ENCODE measurements around the gene IL32. TPM values are rescaled to one million over a fixed set of nuclear protein-coding genes. Genes with fewer than 3 reads are reported as not detected.
A peak's percentile ranks its signal among the peaks of the same experiment; 100 is the strongest.

The IL32 gene
- total RNA-seq, 1 donor from 2014 or later = 773 TPM

DNA sequence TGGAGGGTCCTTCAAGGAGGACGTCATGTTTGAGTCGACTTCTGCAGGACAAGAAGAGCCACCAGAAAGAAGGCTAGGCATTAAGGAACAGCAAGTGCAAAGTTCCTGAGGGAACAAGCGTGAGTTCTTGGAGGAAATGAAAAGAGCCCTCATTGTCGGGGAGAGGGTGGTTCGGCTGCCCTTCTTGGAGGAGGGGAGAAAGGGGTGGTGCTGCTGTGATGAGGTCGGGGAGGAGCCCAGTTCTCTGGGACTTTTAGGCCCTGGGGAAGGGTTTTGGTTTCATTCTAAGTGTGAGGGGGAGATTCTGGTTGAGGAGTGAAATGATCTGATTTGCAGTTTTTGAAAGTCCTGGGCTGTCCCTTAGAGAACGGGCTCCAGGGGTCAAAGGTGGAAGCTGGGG lies 32.8 kb upstream of the IL32 start:
- H3K27ac Mint-ChIP-seq = no peak overlapping the region
- no peak overlapping the region for H3K4me3 Mint-ChIP-seq (ENCODE audit: low read depth)
- H3K9me3 Mint-ChIP-seq = no peaks in the 10 kb centered on the region
- DNase-seq (ENCODE audit: low spot score) = no peak
- H3K27me3 Mint-ChIP-seq (ENCODE audit: low read depth) = peaks cover 48% of the 10 kb centered on the region
- intact Hi-C loops (cut with micrococcal nuclease) = loop anchor here (5.0 kb wide), 1 partner anchor 135 kb away; no protein-coding TSS in a partner anchor
- H3K4me1 Mint-ChIP-seq (ENCODE audit: low read depth) = peaks cover 21% of the 10 kb centered on the region
- peaks cover 2% of the 10 kb centered on the region for H3K36me3 Mint-ChIP-seq (ENCODE audit: low read depth)

DNA sequence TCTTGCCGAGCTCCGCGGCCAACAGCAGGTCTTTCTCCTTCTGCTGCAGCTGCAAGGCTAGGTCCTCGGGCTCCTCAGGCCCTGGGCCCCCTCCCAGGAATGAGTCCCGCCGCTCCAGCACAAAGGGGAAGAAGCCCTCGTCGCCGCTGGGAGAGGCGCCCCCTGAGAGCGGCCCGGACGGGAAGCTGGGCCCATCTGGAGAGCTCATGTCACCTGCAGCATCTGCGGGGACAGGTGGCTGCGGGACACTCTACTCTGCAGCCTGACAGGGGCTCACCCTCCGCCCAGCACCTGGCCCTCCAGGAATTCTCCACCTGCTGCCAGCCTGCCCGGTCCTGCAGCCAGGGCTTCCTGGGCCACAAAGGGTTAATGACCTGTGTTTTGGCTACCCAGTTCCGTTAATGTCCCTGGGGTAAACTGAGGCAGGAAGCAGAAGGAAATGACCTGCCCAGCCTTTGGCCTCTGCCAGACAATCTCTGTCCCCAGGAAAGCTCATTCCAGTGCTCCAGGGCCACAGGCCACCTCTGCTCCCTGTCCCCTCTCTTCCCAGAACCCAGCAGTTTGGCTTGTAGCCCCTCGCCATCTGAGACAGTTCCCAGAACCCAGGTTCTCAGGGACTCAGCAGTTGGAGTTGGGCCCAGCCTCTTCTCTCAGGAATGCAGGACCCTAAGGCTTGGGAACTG lies 30.0 kb upstream of the IL32 start:
- no peaks in the 10 kb centered on the region for H3K36me3 Mint-ChIP-seq (ENCODE audit: low read depth)
- peaks cover 65% of the 10 kb centered on the region for H3K27me3 Mint-ChIP-seq (ENCODE audit: low read depth)
- no peaks in the 10 kb centered on the region for H3K9me3 Mint-ChIP-seq
- intact Hi-C loops (cut with micrococcal nuclease) = no loop called here
- H3K27ac Mint-ChIP-seq = no peak overlapping the region
- DNase-seq (ENCODE audit: low spot score) = no peak
- H3K4me3 Mint-ChIP-seq (ENCODE audit: low read depth) = no peak overlapping the region
- peaks cover 5% of the 10 kb centered on the region for H3K4me1 Mint-ChIP-seq (ENCODE audit: low read depth)

DNA sequence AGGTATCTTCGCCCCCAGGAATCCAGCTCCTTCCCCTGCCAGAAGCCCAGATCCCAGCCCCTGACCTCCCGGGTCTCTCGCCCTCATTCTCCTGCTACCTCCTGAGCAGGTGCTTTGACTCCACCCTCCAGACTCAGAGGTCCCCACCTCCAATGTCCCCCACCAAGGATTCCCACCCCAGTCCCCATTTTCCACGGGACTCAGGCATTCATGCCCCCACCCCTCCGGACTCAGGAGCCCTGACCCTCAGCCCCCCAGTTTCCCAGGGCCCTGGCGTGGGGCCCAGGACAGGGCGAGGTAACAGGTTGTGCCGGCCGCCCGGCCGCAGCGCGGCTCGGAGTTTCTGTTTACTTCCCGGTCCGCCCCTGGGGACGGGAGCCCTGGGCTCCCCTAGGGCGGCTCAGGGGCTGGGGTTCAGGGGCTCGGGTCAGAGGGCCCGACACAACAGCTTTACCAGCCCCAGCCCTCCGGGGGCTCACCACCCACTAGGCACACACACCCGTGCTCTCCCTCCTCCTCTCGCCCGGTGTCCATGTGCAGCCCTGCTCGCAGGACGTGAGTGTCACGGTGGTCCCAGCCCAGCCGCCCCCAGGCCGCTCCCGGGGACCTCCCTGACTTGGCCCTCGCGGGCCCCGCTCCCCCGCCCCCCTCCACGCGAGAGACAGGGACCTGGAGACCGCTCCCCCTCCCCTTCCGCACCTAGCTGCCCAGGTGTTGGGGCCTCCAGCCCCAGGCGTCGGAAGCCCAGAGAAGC lies 29.3 kb upstream of the IL32 start:
- no peak overlapping the region for H3K4me3 Mint-ChIP-seq (ENCODE audit: low read depth)

DNA sequence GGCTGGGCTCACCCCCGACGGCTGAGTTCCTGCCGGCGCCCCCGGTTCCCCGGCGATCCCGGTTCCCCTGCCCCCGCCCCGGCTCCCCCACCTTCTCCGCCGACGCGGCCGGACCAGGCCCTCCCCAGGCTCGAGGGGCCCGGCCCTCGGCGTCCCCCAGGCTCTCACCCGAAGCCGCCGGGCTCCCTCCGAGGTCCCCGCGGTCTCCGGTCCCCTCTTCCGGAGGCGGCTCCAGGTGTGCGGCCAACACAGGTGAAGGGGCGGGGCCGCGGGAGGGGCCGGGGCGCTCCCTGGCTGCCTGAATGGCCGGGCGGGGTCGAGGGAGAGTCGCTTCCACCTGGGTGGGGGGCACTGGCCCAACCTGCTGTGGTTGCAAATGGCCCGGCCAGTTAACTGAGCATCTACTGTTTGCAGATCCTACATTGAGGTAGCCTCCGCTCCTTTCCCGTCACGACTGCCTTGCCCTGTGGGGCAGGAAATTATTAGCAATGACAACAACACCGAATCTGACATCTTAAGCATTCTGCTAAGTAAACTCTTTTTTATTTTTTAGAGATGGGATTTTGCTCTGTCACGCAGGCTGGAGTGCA lies 28.6 kb upstream of the IL32 start, which contains the start of gene BICDL2:
Gene BICDL2 (minus strand): TSS at position 219 of the 590 bp plus-strand sequence. CDS start 1,448 bp downstream, outside the sequence.
- Mint-ChIP-seq H3K36me3 (ENCODE audit: low read depth) (no peaks in the 10 kb centered on the region), H3K9me3 (no peaks in the 10 kb centered on the region), H3K27me3 (ENCODE audit: low read depth) (peaks cover 68% of the 10 kb centered on the region), H3K4me3 (ENCODE audit: low read depth) (no peak within 1 kb of the TSS), H3K4me1 (ENCODE audit: low read depth) (peaks cover 5% of the 10 kb centered on the region), H3K27ac (no peak within 1 kb of the TSS)
- intact Hi-C loops (cut with micrococcal nuclease) = no loop called here
- DNase-seq (ENCODE audit: low spot score) = no peak

More for the DNA sequence above, 29.3 kb upstream of the IL32 start:
- Mint-ChIP-seq H3K9me3 (no peaks in the 10 kb centered on the region), H3K27me3 (ENCODE audit: low read depth) (peaks cover 68% of the 10 kb centered on the region), H3K27ac (no peak overlapping the region), H3K36me3 (ENCODE audit: low read depth) (no peaks in the 10 kb centered on the region), H3K4me1 (ENCODE audit: low read depth) (peaks cover 5% of the 10 kb centered on the region)
- DNase-seq (ENCODE audit: low spot score) = no peak
- intact Hi-C loops (cut with micrococcal nuclease) = no loop called here

DNA sequence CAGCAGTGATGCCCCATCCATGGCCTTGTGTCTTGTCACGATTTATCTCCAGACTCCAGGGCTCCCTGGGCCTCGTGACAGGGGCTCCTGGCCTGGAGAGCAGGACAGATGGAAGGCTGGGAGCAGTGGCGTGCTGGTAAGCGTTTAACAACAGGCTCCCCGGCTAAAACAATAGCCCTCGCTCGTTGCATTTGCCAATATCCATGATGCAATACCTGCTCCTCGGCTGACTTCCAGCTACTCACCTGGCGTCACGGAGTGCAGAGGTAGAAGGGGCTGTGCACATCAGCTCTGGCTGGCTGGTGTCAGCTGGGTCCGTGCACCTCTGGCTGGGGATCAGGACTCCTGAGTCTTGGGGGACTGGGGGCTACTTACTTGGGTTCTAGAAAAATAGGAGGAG lies 27.2 kb upstream of the IL32 start:
- intact Hi-C loops (cut with micrococcal nuclease) = no loop called here
- H3K4me1 Mint-ChIP-seq (ENCODE audit: low read depth) = peaks cover 2% of the 10 kb centered on the region
- H3K27ac Mint-ChIP-seq = no peak overlapping the region
- no peaks in the 10 kb centered on the region for H3K36me3 Mint-ChIP-seq (ENCODE audit: low read depth)
- peaks cover 59% of the 10 kb centered on the region for H3K27me3 Mint-ChIP-seq (ENCODE audit: low read depth)
- no peak overlapping the region for H3K4me3 Mint-ChIP-seq (ENCODE audit: low read depth)
- DNase-seq (ENCODE audit: low spot score) = no peak
- H3K9me3 Mint-ChIP-seq = no peaks in the 10 kb centered on the region

DNA sequence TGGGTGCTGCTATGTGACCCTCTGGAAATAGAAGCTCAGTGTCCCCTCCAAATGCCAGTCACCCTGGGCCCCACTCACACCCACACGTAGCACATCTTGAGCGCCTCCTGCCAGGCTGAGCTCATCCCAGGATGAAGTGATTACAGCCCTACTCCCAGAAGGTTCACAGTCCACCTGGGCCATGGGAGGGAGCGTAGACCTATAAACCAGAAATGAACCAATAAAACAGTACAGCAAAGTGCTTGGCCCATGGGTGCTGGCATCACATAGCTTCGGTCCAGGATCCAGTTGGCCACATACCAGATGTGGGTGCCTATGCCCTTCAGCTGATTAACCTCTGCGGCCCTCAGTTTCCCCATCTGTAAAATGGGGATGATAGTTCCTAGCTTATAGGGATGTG lies 26.5 kb upstream of the IL32 start:
- no peaks in the 10 kb centered on the region for H3K9me3 Mint-ChIP-seq

DNA sequence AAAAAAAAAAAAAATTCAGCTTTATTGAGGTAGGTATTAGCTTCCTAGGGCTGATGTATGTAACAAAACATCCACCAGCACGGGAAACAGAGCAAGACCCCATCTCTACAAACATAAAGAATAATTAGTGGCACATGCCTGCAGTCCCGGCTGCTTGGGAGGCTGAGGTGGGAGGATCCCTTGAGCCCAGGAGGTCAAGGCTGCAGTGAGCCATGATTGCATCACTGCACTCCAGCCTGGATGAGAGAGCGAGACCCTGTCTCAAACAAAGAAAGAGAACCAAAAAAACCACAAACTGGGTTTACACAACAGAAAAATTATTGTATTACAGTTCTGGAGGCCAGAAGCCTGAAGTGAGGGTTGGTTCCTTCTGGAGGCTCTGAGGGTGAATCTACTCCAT lies 23.1 kb upstream of the IL32 start:
- H3K4me1 Mint-ChIP-seq (ENCODE audit: low read depth) = peaks cover 7% of the 10 kb centered on the region
- H3K27me3 Mint-ChIP-seq (ENCODE audit: low read depth) = peaks cover 48% of the 10 kb centered on the region
- H3K9me3 Mint-ChIP-seq = no peaks in the 10 kb centered on the region
- DNase-seq (ENCODE audit: low spot score) = no peak
- peaks cover 3% of the 10 kb centered on the region for H3K36me3 Mint-ChIP-seq (ENCODE audit: low read depth)
- intact Hi-C loops (cut with micrococcal nuclease) = no loop called here
- H3K27ac Mint-ChIP-seq = no peak overlapping the region
- no peak overlapping the region for H3K4me3 Mint-ChIP-seq (ENCODE audit: low read depth)

More for the DNA sequence above, 26.5 kb upstream of the IL32 start:
- no peak for DNase-seq (ENCODE audit: low spot score)
- Mint-ChIP-seq H3K27me3 (ENCODE audit: low read depth) (peaks cover 57% of the 10 kb centered on the region), H3K36me3 (ENCODE audit: low read depth) (no peaks in the 10 kb centered on the region), H3K27ac (no peak overlapping the region), H3K4me1 (ENCODE audit: low read depth) (peaks cover under 1% of the 10 kb centered on the region), H3K4me3 (ENCODE audit: low read depth) (no peak overlapping the region)
- intact Hi-C loops (cut with micrococcal nuclease) = no loop called here

DNA sequence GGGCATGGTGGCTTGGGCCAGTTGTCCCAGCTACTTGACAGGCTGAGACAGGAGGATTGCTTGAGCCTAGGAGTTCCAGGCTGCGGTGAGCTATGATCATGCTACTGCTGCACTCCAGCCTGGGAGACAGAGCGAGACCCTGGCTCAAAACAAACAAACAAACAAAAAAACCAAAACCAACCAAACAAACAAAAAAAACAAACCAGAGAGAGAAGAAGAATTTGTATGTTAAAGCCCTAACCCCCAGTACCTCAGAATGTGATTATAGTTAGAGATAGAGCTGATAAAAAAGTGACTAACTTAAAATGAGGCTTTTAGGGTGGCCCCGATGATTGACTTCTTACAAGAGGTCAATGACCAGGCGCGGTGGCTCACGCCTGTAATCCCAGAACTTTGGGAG lies 20.7 kb upstream of the IL32 start:
- H3K27me3 Mint-ChIP-seq (ENCODE audit: low read depth) = peaks cover 31% of the 10 kb centered on the region
- no peak for DNase-seq (ENCODE audit: low spot score)

DNA sequence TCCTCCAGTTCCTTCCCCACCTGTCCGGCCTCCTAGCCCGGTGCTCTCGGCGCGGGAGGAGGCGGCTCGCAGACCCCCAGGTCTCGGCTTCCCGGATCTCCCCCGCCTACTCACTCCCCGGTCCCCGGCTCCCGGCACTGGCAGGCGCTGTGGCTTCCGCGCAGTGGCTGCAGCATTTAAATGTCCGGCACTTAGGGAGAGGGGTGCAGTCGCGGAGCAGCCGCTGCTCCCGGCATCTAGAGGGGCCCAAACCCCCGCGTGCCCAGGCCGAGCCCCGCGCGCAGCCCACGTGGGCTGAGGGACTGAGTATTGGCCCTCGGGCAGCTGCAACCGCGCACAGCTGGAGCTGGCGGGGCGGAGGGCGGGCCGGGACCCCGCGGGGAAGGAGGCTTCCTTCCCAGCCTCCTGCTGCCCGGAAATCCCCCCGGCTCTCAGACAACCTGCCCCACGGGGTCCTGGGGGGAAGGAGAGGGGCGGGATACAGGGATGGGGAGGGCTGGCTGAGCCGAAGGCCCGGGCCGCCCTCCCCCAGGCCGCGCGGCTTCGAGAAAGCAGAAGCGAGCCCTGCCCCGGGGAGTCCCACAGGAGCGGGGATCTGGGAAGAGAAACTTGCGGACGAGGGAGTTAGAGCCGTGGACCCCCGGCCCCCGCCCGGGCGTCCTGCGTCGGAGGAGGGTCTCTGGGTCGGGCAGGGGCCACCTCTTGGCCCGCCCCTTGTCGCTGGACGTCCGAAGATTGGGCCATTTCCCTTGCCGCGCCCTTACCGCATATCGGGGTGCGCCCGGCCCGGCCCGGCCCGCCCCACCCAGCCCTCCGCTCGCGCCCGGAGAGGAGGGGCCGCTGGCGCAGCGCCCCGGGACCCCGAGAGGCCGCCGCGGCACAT lies 19.4 kb upstream of the IL32 start, which contains the start of gene MMP25:
Gene MMP25 (plus strand): TSS at position 804 of the 883 bp plus-strand sequence. CDS start 357 bp downstream, outside the sequence.
- H3K4me1 Mint-ChIP-seq (ENCODE audit: low read depth) = peaks cover 33% of the 10 kb centered on the region
- peaks cover 23% of the 10 kb centered on the region for H3K27me3 Mint-ChIP-seq (ENCODE audit: low read depth)
- H3K36me3 Mint-ChIP-seq (ENCODE audit: low read depth) = peaks cover 5% of the 10 kb centered on the region
- DNase-seq (ENCODE audit: low spot score) = no peak
- no peaks in the 10 kb centered on the region for H3K9me3 Mint-ChIP-seq
- peak within 1 kb of the TSS; percentile 58 for H3K27ac Mint-ChIP-seq
- H3K4me3 Mint-ChIP-seq (ENCODE audit: low read depth) = peak within 1 kb of the TSS; percentile 81
- intact Hi-C loops (cut with micrococcal nuclease) = loop anchor here (2.0 to 5.0 kb wide), 2 partner anchors 15 to 121 kb away; no protein-coding TSS in a partner anchor

More for the DNA sequence above, 20.7 kb upstream of the IL32 start:
- H3K4me3 Mint-ChIP-seq (ENCODE audit: low read depth) = peak overlapping the region; percentile 81
- peak overlapping the region; percentile 44 for H3K27ac Mint-ChIP-seq
- H3K9me3 Mint-ChIP-seq = no peaks in the 10 kb centered on the region
- H3K4me1 Mint-ChIP-seq (ENCODE audit: low read depth) = peaks cover 23% of the 10 kb centered on the region
- intact Hi-C loops (cut with micrococcal nuclease) = loop anchor here (2.0 to 5.0 kb wide), 2 partner anchors 14 to 123 kb away; no protein-coding TSS in a partner anchor
- peaks cover 3% of the 10 kb centered on the region for H3K36me3 Mint-ChIP-seq (ENCODE audit: low read depth)

DNA sequence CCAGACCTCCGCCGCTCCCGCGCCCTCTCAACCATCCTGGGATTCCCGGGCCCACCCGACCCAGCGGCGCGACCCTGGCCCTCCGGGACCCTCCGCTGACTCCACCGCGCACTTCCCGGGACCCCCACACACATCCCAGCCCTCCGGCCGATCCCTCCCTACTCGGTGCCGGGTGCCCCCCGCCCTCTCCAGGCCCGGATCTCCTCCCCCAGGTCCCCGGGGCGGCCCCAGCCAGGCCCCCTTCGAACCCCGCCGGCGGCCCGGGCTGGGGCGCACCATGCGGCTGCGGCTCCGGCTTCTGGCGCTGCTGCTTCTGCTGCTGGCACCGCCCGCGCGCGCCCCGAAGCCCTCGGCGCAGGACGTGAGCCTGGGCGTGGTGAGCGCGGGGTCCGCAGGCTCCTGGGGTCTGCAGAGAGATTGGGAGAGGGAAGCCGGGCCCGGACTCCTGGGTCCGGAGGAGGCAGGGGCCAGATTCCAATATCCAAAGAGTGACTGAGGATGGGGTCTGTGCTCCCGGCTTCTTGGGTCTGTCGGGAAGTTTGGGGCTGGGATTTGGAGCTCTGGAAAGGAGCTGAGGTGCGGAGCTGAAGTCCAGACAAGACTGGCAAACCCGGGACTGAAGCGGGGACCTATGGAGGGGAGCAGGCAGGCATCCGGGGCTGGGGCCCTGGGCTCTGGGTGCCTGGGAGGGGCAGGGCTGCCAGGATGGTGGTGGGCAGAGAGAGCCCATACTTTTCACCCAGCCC lies 18.6 kb upstream of the IL32 start:
- peaks cover 11% of the 10 kb centered on the region for H3K36me3 Mint-ChIP-seq (ENCODE audit: low read depth)
- peaks cover 40% of the 10 kb centered on the region for H3K4me1 Mint-ChIP-seq (ENCODE audit: low read depth)
- intact Hi-C loops (cut with micrococcal nuclease) = loop anchor here (5.0 kb wide), 1 partner anchor 120 kb away; no protein-coding TSS in a partner anchor

DNA sequence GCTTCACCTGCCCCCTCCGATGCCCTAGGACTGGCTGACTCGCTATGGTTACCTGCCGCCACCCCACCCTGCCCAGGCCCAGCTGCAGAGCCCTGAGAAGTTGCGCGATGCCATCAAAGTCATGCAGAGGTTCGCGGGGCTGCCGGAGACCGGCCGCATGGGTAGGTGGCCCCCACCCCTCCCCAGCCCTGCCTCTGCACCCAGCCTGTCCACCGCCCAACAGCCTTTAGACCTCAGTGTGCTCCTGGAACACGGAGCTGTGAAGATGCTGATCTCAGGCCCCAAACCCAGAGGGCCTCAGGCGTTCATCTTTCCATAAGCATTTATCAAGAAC lies 18.1 kb upstream of the IL32 start:
- H3K27ac Mint-ChIP-seq = peak overlapping the region; percentile 12
- H3K27me3 Mint-ChIP-seq (ENCODE audit: low read depth) = peaks cover 20% of the 10 kb centered on the region
- DNase-seq (ENCODE audit: low spot score) = no peak
- H3K4me3 Mint-ChIP-seq (ENCODE audit: low read depth) = peak overlapping the region; percentile 65
- peaks cover 15% of the 10 kb centered on the region for H3K36me3 Mint-ChIP-seq (ENCODE audit: low read depth)
- intact Hi-C loops (cut with micrococcal nuclease) = loop anchor here (5.0 kb wide), 1 partner anchor 120 kb away; no protein-coding TSS in a partner anchor
- peaks cover 44% of the 10 kb centered on the region for H3K4me1 Mint-ChIP-seq (ENCODE audit: low read depth)
- no peaks in the 10 kb centered on the region for H3K9me3 Mint-ChIP-seq

More for the DNA sequence above, 18.6 kb upstream of the IL32 start:
- peak overlapping the region; percentile 65 for H3K4me3 Mint-ChIP-seq (ENCODE audit: low read depth)
- H3K27me3 Mint-ChIP-seq (ENCODE audit: low read depth) = peaks cover 20% of the 10 kb centered on the region
- H3K27ac Mint-ChIP-seq = peak overlapping the region; percentile 58
- no peak for DNase-seq (ENCODE audit: low spot score)
- H3K9me3 Mint-ChIP-seq = no peaks in the 10 kb centered on the region

Data from activated T-helper 2 cell treated with anti-CD3 and anti-CD28 coated beads, Interferon-gamma antibody, Interleukin-2, Interleukin-4, amounts not matched to agents 10 μg/mL and 5 μg/mL and 100 μg/mL, durations not matched to agents 14 hours and 24 hours and 36 hours (primary cell).